Measurements from ENCODE around the gene NELL2.

GRCh38 chr12:44874981-44875416 lies 1.1 kb downstream of the NELL2 start:
- TF ChIP-seq POLR2A (IDR thresholded peaks at IDR 0.05), result no peak
- TF ChIP-seq CTCF (IDR thresholded peaks at IDR 0.05), result no peak

Measured in stomach (tissue), 4 donors.